Activated effector memory CD4-positive, alpha-beta T cell treated with Interleukin-2 at 50 U/mL for 16 hours (primary cell): ENCODE measurements around the gene SEPTIN11.

ENCODE experiments used
- DNase-seq: peaks from one replicate; pipeline ENCODE4 v3.0.0-alpha.2; 2020

Gene SEPTIN11

DNA sequence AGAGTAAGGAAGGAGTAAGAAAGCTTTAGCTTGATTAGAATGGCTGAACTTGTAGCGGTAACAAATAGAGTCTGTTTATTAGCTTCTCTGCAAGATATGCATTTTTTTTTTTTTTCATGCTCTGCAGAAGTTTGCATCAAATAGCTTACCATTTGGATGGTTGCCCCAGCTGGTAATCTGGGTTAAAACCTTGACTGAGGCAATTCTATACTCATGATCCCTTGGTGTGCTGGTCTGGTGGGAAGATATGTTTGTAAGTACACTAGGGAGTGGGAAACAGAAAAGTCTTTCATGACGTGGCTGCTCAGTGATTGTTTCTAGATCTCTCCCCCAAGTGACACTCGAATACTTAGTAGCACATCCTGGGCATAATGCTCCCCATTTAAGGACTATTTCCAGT, 32.1 kb downstream of the SEPTIN11 start:
- no peak for DNase-seq

DNA sequence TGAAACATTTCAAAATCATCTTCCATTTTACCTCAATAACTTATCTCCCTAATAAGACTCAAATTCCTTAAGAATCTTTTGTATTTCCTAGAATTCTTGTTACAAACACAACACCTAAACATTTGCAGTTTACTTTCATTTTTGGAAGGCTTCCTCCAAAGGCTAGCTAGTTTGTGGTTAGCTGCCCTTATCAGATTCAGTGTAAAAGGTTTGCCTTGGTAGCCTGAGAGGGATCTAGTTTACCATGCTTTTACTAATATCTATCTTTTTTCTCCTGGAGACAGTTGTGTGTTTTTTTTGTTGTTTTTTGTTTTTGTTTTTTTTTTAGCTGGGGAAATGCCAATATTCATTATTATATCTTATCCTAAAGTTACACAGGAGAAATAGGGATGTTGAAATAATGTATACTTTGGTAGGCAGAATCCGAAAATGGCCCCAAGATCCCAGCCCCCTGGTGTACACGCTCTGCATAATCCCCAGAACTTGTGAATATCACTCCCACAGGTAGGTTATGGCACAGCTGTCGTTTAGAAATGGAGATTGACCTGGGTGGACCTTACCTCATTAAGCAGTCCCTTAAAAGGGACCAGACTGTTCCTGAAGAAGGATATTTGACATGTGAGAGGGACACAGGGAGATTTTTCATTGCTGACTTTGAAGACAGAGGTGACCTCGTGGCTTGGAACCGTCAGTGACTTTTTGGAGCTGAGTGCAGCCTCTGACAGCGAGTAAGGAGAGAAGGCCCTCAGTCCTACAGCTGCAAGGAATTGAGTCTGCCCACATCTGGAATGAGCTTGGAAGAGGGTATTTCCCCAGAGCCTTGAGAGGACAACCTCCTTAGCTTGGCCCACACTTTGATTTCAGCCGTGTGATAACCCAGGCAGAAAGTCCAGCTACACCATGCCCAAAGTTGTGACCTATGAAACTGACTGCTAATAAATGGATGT, 33.4 kb downstream of the SEPTIN11 start:
- DNase-seq: no peak

GRCh38 chr4:76984127-76984526, 34.6 kb downstream of the SEPTIN11 start:
- DNase-seq: no peak

GRCh38 chr4:76984788-76985211, 35.2 kb downstream of the SEPTIN11 start:
- no peak for DNase-seq

DNA sequence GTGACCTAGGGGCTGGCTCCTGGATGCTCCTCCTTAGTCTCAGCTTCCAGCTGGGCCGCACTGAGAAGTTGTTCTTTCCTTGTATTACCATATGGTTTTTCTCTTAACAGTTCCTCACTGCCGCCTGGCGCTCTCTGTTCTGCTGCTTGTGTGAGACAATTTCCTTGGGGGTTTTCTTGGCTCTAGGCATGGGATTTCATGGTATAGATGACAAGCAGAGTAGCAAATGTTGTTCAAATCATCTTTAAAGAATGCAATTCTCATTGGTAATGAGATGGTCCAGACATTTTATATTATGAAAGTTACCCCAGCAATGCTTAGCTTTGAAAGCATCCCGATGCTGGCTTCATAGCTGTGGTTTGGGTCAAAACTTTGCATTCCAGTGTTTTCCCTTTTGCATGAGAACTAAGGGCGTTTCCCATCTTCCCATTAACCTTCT, 37.6 kb downstream of the SEPTIN11 start:
- DNase-seq: no peak

DNA sequence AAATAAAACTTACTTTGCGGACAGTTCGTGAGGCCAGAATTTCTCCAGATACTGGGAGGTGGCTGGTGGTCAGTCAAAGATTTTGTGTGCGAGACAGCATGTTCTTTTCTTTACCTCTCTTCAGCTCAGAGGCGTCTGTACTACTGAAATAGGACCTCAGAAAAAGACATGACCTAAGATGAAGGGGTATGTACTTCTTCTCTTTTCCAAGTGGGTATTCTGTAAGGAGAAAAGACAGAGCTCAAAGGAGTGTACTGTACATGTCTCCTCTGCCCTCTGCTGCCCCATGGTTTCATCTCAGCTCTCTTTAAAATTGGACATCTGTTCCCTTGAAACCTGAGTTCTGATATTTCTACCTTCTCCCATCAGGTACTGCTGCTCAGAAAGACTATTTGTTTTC, 38.1 kb downstream of the SEPTIN11 start:
- DNase-seq: no peak

- peak; percentile 57 for DNase-seq
These were observed 40.0 kb downstream of the SEPTIN11 start for GRCh38 chr4:76989391-76990061.

- DNase-seq: no peak
These were observed 40.9 kb downstream of the SEPTIN11 start for GRCh38 chr4:76990288-76991080.

DNA sequence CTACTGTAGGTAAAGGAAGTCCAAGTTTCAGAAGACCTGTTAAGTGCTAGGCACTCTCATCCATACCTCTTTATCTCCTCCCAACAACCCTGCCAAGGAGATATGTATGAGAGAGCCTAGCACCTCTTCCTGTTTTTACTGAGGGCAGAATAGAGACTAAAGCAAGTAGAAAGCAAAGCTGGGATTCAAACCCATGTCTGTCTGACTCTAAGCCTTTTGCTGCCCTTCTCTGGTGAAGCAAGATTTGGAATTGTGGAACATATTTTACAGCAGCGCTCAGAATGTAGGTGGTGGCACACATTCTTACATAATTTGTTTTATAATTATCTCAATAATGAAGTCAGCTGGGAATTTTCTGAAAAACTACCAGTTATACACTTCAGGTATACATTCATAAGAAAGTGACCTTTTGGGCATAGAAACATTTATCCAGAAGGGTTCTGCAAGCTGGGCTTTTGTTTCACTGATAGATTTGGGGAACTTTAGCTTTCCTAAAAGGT, 41.7 kb downstream of the SEPTIN11 start:
- no peak for DNase-seq

GRCh38 chr4:76993787-76994641, 44.5 kb downstream of the SEPTIN11 start:
- DNase-seq: peak; percentile 40

- DNase-seq: no peak
These were observed 46.2 kb downstream of the SEPTIN11 start for GRCh38 chr4:76995776-76996175.

- no peak for DNase-seq
These were observed 46.9 kb downstream of the SEPTIN11 start for GRCh38 chr4:76996445-76996844.

DNA sequence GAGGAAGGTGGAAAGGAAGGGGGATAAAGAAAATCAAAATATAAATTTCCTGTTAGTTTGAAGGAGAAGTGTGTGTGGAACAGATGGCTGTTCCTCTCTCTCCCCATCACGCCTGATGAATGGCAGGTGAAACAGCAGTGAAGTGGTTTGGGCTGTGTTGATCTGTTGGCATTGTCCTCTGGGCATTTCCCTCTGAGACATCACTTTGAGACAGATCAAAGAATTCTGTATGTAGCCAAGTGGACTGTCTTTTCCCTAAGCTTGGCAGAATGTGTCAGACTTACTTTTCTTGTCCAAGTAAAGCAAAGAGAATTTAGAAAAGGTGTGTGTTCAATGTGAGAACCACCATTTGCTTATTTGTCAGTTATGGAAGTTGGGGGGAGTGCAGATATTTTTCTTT, 47.5 kb downstream of the SEPTIN11 start:
- DNase-seq: no peak

- no peak for DNase-seq
These were observed 48.0 kb downstream of the SEPTIN11 start for GRCh38 chr4:76997532-76997931.

- no peak for DNase-seq
These were observed 48.8 kb downstream of the SEPTIN11 start for GRCh38 chr4:76998251-76998901.
